T-cell (primary cell): ENCODE results near the gene BTBD3. TPM values are rescaled to one million over a fixed set of nuclear protein-coding genes. Genes with fewer than 3 reads are reported as not detected.

ENCODE experiments used
- ATAC-seq, 4 experiments: fragments of 200-7000 bp in 3 of 4; fragments of 150-1000 bp in 1 of 4; cut with Tn5 transposase; replicated peaks in 1 of 4; 1 replicate in 3 of 4; 2 replicates in 1 of 4; pipeline ENCODE4 v1.10.0; 2021; ENCODE audit warnings: moderate library complexity in 3 of 4, mild to moderate bottlenecking in 2 of 4, moderate number of reproducible peaks in 1 of 4
- CTCF ChIA-PET, 2 donors: fragments of 300-600 bp; sonication (Branson Sonifier 250); formaldehyde crosslinking; loops; one replicate each; lab custom pipeline; 2022; ENCODE audit warnings: antibody characterized with exemption in 2 of 2; lab: Charles Lee
- POLR2A ChIA-PET, 2 donors: fragments of 300-600 bp; sonication (Branson Sonifier 250); formaldehyde crosslinking; loops; one replicate each; lab custom pipeline; 2022; ENCODE audit warnings: antibody characterized with exemption in 2 of 2; lab: Charles Lee
- DNase-seq, 35 experiments: peaks; one replicate each; pipeline versions ENCODE4 v3.0.0 to v3.0.0-alpha.2; 2013 to 2023
- H3K27ac ChIP-seq: one replicate; pipeline ENCODE4 v1.5.1; 2013; ENCODE audit warnings: low read length
- H3K27me3 ChIP-seq, 2 experiments: replicated peaks in 1 of 2; 1 replicate in 1 of 2; 2 replicates in 1 of 2; pipeline versions ENCODE4 v1.6.1 to v1.7.0; 2013; ENCODE audit warnings: low read length in 1 of 2, mixed read lengths in 1 of 2; ENCODE audit not compliant: control insufficient read depth in 2 of 2, insufficient read depth in 2 of 2; ENCODE audit errors: extremely low read depth in 1 of 2
- H3K36me3 ChIP-seq, 2 donors: 1 replicate in 1 of 2; 2 replicates in 1 of 2; pipeline versions ENCODE4 v1.6.1 to v1.7.0; 2013; ENCODE audit warnings: low read length in 1 of 2; ENCODE audit not compliant: control insufficient read depth in 2 of 2, insufficient read depth in 1 of 2; ENCODE audit errors: extremely low read depth in 1 of 2
- H3K4me1 ChIP-seq, 2 experiments: 1 replicate in 1 of 2; 2 replicates in 1 of 2; pipeline versions ENCODE4 v1.6.1 to v1.7.0; 2013; ENCODE audit warnings: low read length in 2 of 2, mixed read lengths in 1 of 2; ENCODE audit not compliant: insufficient read depth in 2 of 2, control insufficient read depth in 1 of 2; ENCODE audit errors: extremely low read depth in 1 of 2
- H3K4me3 ChIP-seq, 2 donors: 1 replicate in 1 of 2; 2 replicates in 1 of 2; pipeline versions ENCODE4 v1.5.1 to v1.7.0; 2013; ENCODE audit warnings: mild to moderate bottlenecking in 2 of 2, low read length in 1 of 2, moderate library complexity in 1 of 2; ENCODE audit not compliant: control insufficient read depth in 1 of 2; ENCODE audit errors: extremely low read depth in 1 of 2
- H3K9me3 ChIP-seq: 2 replicates; pipeline ENCODE4 v1.7.0; 2013
- H3K27ac Mint-ChIP-seq, 2 donors: one replicate each; pipeline ENCODE4 v1.8.0; 2020 to 2021; ENCODE audit warnings: mild to moderate bottlenecking in 2 of 2, mixed read lengths in 2 of 2
- H3K27me3 Mint-ChIP-seq, 2 donors: one replicate each; pipeline ENCODE4 v1.8.0; 2021 to 2022; ENCODE audit warnings: mixed read lengths in 2 of 2
- H3K36me3 Mint-ChIP-seq: one replicate; pipeline ENCODE4 v1.8.0; 2021; ENCODE audit warnings: mixed read lengths
- H3K4me1 Mint-ChIP-seq, 3 donors: one replicate each; pipeline ENCODE4 v1.8.0; 2020 to 2022; ENCODE audit warnings: mixed read lengths in 3 of 3, mild to moderate bottlenecking in 1 of 3
- H3K4me3 Mint-ChIP-seq, 3 donors: one replicate each; pipeline ENCODE4 v1.8.0; 2020 to 2022; ENCODE audit warnings: mild to moderate bottlenecking in 3 of 3, mixed read lengths in 3 of 3, moderate library complexity in 3 of 3
- H3K9me3 Mint-ChIP-seq, 3 donors: one replicate each; pipeline ENCODE4 v1.8.0; 2020 to 2022; ENCODE audit warnings: mixed read lengths in 3 of 3
- WGBS: methylation state at CpG from one replicate; pipeline ENCODE4 v1.1.5; 2013; ENCODE audit warnings: missing lambda C conversion rate; ENCODE audit not compliant: insufficient coverage; 5-methylcytosine and 5-hydroxymethylcytosine counted together
- total RNA-seq, 35 experiments: library from RNA in 6 of 35; stranded (reverse) in 6 of 35; fragments of 120-200 nt in 1 of 35; gene quantifications; one replicate each; pipeline versions ENCODE4 v1.2.1 to v1.2.4 and lab custom pipeline; 2013 to 2026

BTBD3 gene
- total RNA-seq, 5 donors from 2014 or later (not counting 1 experiment from before 2014, with no cell fraction given): 0.77 to 4.3 (median 1.8) TPM

GRCh38 chr20:11921321-11921720 lies 3.6 kb downstream of the BTBD3 start:
- no peaks in the 10 kb centered on the region for H3K9me3 ChIP-seq
- 88% methylated on average over 4 of the region's 6 CpGs for WGBS
- H3K9me3 Mint-ChIP-seq: no peaks in the 10 kb centered on the region
- H3K27ac Mint-ChIP-seq: no peak overlapping the region
- H3K36me3 Mint-ChIP-seq: peaks cover 3% of the 10 kb centered on the region
- POLR2A ChIA-PET: no interaction called here
- ATAC-seq (no peak), DNase-seq (no peak)
- H3K36me3 ChIP-seq: peaks cover 0 to 4% of the 10 kb centered on the region in 2 donors
- H3K27me3 ChIP-seq: no peaks in the 10 kb centered on the region
- H3K27ac ChIP-seq: no peak overlapping the region
- H3K4me3 ChIP-seq: no peak overlapping the region
- H3K4me1 Mint-ChIP-seq: peaks cover 7 to 19% (median 7%) of the 10 kb centered on the region in 3 donors
- H3K27me3 Mint-ChIP-seq: no peaks in the 10 kb centered on the region
- CTCF ChIA-PET: no interaction called here
- H3K4me1 ChIP-seq: peaks cover 0 to 2% of the 10 kb centered on the region in 2 experiments
- H3K4me3 Mint-ChIP-seq: no peak overlapping the region

GRCh38 chr20:11922561-11922960 lies 4.9 kb downstream of the BTBD3 start:
- no peak overlapping the region for H3K27ac Mint-ChIP-seq
- peaks cover 3% of the 10 kb centered on the region for H3K36me3 Mint-ChIP-seq
- Histone ChIP-seq H3K9me3 (no peaks in the 10 kb centered on the region), H3K27ac (no peak overlapping the region), H3K36me3 (peaks cover 0 to 4% of the 10 kb centered on the region in 2 donors), H3K4me3 (no peak overlapping the region), H3K27me3 (no peaks in the 10 kb centered on the region), H3K4me1 (no peaks in the 10 kb centered on the region)
- no peaks in the 10 kb centered on the region for H3K27me3 Mint-ChIP-seq
- ChIA-PET CTCF (no interaction called here), POLR2A (no interaction called here)
- H3K4me3 Mint-ChIP-seq: no peak overlapping the region
- H3K9me3 Mint-ChIP-seq: no peaks in the 10 kb centered on the region
- peaks cover 7 to 15% (median 7%) of the 10 kb centered on the region in 3 donors for H3K4me1 Mint-ChIP-seq
- no peak for DNase-seq
- ATAC-seq: no peak
- WGBS: 83% methylated on average over 4 of the region's 4 CpGs

- ChIA-PET POLR2A (no interaction called here), CTCF (no interaction called here)
- H3K4me1 Mint-ChIP-seq: no peaks in the 10 kb centered on the region
- H3K27me3 Mint-ChIP-seq: no peaks in the 10 kb centered on the region
- Histone ChIP-seq H3K27me3 (no peaks in the 10 kb centered on the region), H3K4me3 (no peak overlapping the region), H3K27ac (no peak overlapping the region), H3K9me3 (no peaks in the 10 kb centered on the region), H3K36me3 (peaks cover 0 to 4% of the 10 kb centered on the region in 2 donors), H3K4me1 (no peaks in the 10 kb centered on the region)
- H3K36me3 Mint-ChIP-seq: peaks cover 3% of the 10 kb centered on the region
- DNase-seq (no peak), ATAC-seq (no peak)
- WGBS: 89% methylated on average over 5 of the region's 6 CpGs
- peaks cover 0 to 4% (median 0%) of the 10 kb centered on the region in 3 donors for H3K9me3 Mint-ChIP-seq
- H3K27ac Mint-ChIP-seq: no peak overlapping the region
- no peak overlapping the region for H3K4me3 Mint-ChIP-seq
These were observed 7.2 kb downstream of the BTBD3 start for GRCh38 chr20:11924923-11925322.

- H3K36me3 Mint-ChIP-seq: peaks cover 3% of the 10 kb centered on the region
- H3K9me3 Mint-ChIP-seq: peaks cover 0 to 4% (median 0%) of the 10 kb centered on the region in 3 donors
- no peaks in the 10 kb centered on the region for H3K4me1 Mint-ChIP-seq
- DNase-seq (no peak), ATAC-seq (no peak)
- H3K9me3 ChIP-seq: no peaks in the 10 kb centered on the region
- no peaks in the 10 kb centered on the region for H3K4me1 ChIP-seq
- no peak overlapping the region for H3K4me3 ChIP-seq
- H3K4me3 Mint-ChIP-seq: no peak overlapping the region
- ChIA-PET CTCF (interaction anchor here in 1 of 2 donors (0.7 kb wide), 1 partner anchor 11 kb away, joined by 4 read pairs; no protein-coding TSS in a partner anchor), POLR2A (no interaction called here)
- H3K36me3 ChIP-seq: peaks cover 0 to 4% of the 10 kb centered on the region in 2 donors
- 79% methylated on average over 2 of the region's 4 CpGs for WGBS
- H3K27me3 Mint-ChIP-seq: no peaks in the 10 kb centered on the region
- H3K27me3 ChIP-seq: no peaks in the 10 kb centered on the region
- H3K27ac ChIP-seq: no peak overlapping the region
- no peak overlapping the region for H3K27ac Mint-ChIP-seq
These were observed 8.8 kb downstream of the BTBD3 start for GRCh38 chr20:11926292-11926998.

- no peaks in the 10 kb centered on the region for H3K27me3 Mint-ChIP-seq
These were observed 12.3 kb downstream of the BTBD3 start for GRCh38 chr20:11929947-11930346.

GRCh38 chr20:11935212-11936154 lies 17.8 kb downstream of the BTBD3 start:
- no peaks in the 10 kb centered on the region for H3K9me3 ChIP-seq
- no peaks in the 10 kb centered on the region for H3K4me1 ChIP-seq
- WGBS: 61% methylated on average over 8 of the region's 8 CpGs
- POLR2A ChIA-PET: no interaction called here
- no peak overlapping the region for H3K27ac ChIP-seq
- no peak overlapping the region for H3K4me3 ChIP-seq
- CTCF ChIA-PET: no interaction called here
- H3K36me3 ChIP-seq: no peaks in the 10 kb centered on the region
- no peaks in the 10 kb centered on the region for H3K27me3 ChIP-seq
- no peaks in the 10 kb centered on the region for H3K4me1 Mint-ChIP-seq
- DNase-seq: no peak
- peaks cover 0 to 7% (median 4%) of the 10 kb centered on the region in 3 donors for H3K9me3 Mint-ChIP-seq
- H3K4me3 Mint-ChIP-seq: no peak overlapping the region
- peaks cover 0 to 4% of the 10 kb centered on the region in 2 donors for H3K27me3 Mint-ChIP-seq
- no peak for ATAC-seq
- H3K36me3 Mint-ChIP-seq: no peaks in the 10 kb centered on the region
- H3K27ac Mint-ChIP-seq: no peak overlapping the region

More at GRCh38 chr20:11929947-11930346, 12.3 kb downstream of the BTBD3 start:
- no peak overlapping the region for H3K4me3 ChIP-seq
- no CpG with 5 or more reads among the region's 3 CpGs for whole genome bisulfite sequencing
- H3K4me1 ChIP-seq: no peaks in the 10 kb centered on the region
- no peaks in the 10 kb centered on the region for H3K9me3 ChIP-seq
- H3K4me1 Mint-ChIP-seq: no peaks in the 10 kb centered on the region
- no peak for ATAC-seq
- H3K9me3 Mint-ChIP-seq: peaks cover under 1 to 4% (median 1%) of the 10 kb centered on the region in 3 donors
- H3K27ac Mint-ChIP-seq: no peak overlapping the region
- no peaks in the 10 kb centered on the region for H3K36me3 ChIP-seq
- no peaks in the 10 kb centered on the region for H3K27me3 ChIP-seq
- POLR2A ChIA-PET: no interaction called here
- H3K4me3 Mint-ChIP-seq: no peak overlapping the region
- H3K27ac ChIP-seq: no peak overlapping the region
- DNase-seq: no peak
- H3K36me3 Mint-ChIP-seq: no peaks in the 10 kb centered on the region
- CTCF ChIA-PET: no interaction called here
